HG03039 (cell line): ENCODE results near the gene UMODL1.
A peak's percentile ranks its signal among the peaks of the same experiment; 100 is the strongest.

Experiments
- ATAC-seq: cut with Tn5 transposase; IDR thresholded peaks from one replicate; pipeline ENCODE4 v1.9.1; 2021; ENCODE audit warnings: mild to moderate bottlenecking, moderate library complexity; ENCODE audit not compliant: unreplicated experiment

Gene UMODL1

GRCh38 chr21:42057851-42058437 is 13.2 kb upstream of the UMODL1 start:
- no peak for ATAC-seq

DNA sequence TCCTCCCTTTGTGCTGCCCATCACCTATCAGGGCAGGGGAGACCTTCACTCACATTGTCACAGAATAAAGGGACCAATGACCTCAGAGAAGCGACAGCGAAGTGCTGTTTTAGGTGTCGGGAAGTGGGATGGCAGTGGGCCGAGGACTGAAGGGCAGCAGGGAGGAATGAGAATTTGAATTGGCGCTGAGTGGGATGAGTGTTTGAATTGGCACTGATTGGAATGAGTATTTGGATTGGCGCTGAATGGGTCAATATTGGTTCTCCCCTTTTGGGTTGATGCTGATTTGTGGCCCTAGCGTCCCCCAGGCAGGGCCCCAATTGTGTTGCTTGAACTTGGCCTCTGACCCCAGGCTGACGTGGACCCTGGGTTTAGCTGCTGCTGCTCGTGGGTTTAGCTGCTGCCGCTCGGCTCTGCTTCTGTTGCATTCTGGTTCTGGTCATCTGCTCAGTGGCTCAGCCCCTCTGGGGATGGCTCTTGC is 12.4 kb upstream of the UMODL1 start:
- no peak for ATAC-seq

GRCh38 chr21:42059141-42059540 is 12.0 kb upstream of the UMODL1 start:
- no peak for ATAC-seq

- no peak for ATAC-seq
Observed at GRCh38 chr21:42059721-42060120, 11.4 kb upstream of the UMODL1 start.

GRCh38 chr21:42060166-42060565 is 11.0 kb upstream of the UMODL1 start:
- no peak for ATAC-seq

- peak; percentile 41 for ATAC-seq
Observed at GRCh38 chr21:42061195-42061985, 9.7 kb upstream of the UMODL1 start.

- ATAC-seq = peak; percentile 2
Observed at GRCh38 chr21:42061986-42062235, 9.2 kb upstream of the UMODL1 start.

- peak; percentile 47 for ATAC-seq
Observed at GRCh38 chr21:42062236-42063022, 8.7 kb upstream of the UMODL1 start.

DNA sequence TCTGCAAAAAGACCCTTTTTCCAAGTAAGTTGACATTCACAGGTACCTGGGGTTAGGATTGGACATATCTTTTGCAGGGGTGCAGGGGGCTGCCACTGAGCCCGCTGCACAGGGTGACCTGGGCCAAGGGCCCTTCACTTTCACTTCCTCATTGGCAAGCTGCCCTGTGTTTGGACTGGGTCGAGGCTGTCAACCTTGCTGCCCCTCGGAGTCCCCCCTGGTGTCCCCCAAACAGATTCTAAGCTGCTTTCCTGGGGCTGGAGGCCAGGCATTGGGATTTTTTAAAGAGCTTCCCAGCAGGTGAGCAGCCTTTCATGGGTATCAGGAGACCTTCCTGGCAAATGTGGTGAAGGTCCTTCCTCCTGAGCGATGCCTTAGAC is 7.9 kb upstream of the UMODL1 start:
- ATAC-seq = no peak

DNA sequence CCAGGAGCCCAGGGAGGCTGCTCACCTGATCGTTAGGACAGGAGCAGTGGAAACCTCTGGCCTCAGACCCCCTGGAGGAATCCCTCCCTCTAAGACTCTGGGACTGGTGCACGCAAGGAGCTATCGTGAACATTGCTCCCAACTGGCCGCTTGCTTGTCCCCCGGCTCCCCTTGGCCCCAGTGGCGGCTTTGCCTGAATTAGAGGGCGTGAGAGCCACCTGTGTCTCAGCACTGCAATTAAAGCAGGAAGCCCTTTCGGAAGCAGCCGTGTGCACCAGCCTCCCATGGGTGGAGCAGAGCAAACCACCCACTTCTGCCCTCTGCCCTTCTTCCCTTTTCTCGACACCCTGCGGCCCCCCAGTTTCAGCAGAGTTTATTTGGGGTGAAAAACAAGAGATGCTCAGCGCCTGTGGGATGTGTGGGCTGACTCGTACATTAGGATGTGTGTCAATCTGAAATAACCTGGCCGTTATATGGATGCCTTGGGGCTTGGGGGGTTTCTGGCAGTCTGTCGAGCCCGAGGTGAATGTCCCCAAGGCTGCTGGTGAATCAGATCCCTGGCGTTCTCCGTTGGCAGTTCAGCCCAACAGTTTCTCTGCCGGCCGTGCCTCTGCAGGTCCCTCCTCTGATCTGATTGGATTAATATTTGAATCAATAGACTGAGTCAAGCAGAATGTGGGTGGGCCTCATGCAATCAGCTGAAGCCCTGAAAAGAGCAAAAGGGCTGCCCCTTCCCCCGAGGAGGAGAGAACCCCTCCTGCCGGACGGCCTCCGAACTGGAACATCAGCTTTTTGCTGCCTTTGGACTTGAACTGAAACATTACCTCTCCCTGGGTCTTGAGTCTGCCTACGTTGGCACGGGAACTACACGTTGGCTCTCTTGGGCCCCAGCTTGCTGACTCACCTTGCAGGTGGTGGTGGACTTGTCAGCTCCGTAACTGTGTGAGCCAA is 7.3 kb upstream of the UMODL1 start:
- no peak for ATAC-seq

GRCh38 chr21:42066521-42066920 is 4.6 kb upstream of the UMODL1 start:
- no peak for ATAC-seq

DNA sequence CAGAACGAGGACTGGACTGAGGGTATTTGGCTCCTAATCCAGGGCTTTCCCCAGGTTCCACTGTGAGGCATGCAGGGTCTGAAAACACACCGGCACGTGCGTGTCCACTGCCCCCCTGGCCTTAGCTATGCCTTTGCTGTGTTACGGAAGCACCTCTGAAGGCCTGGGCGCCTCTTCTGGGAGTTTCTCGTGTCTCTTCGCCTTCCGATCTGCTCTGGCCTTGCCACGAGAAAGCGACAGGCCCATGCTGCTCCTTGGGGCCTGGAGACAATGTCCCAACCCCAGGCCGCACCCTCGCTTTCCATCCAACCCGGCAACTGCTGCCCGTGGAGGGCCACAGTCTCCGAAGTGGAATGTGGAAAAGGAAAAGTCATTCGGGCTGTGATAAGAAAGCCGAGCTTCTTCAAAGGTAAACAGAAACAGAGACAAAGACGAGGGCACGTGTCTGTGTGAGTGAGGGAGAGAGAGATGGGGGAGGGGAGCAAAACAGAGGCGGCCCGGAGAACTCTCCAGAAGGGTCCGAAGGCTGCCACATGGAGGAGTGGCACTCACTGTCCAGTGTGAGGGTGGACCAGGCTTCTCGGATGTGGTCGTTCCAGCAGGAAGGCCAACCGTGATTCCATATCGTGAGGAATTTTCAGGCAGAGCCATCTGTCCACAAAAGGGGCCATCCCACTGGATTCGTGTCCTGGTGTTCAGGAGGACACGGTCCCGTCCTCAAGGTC is 3.4 kb upstream of the UMODL1 start:
- ATAC-seq = no peak

DNA sequence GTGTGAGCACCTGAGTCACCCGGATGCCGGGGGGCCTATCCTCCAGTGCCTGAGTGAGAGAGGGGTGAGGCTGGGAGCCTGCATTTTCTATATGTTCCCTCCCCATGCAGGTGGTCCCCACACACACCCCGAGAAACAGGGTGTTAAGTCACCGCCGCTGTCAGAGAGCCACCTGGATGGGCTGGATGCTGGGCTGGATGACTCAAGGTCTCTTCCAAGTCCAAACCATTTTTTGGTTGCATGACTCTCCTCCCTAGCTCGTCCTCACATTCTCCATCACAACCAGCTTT is 2.9 kb upstream of the UMODL1 start:
- no peak for ATAC-seq

- ATAC-seq = no peak
Observed at GRCh38 chr21:42068592-42068991, 2.5 kb upstream of the UMODL1 start.

- ATAC-seq = no peak
Observed at GRCh38 chr21:42069327-42069726, 1.8 kb upstream of the UMODL1 start.

DNA sequence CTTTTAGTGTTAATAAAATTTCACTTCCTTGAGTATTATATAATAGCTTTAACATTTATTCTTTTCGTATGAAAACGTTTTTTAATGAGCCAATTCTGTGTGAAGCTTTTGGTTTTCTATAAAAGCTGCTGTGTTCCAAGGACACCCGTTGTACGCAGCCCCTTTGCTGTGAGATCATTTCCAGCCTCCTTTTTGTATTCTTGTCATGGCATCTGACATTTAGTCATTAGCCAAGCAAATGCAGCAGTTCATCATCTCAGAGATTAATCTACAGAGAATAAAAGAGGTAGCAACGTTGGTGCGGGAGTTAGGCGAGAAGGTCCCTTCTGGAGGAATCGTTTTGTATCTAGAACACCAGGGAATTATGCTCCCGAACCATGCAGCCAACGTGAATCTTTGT is 1.3 kb upstream of the UMODL1 start:
- ATAC-seq = no peak

GRCh38 chr21:42073145-42074099 is 2.3 kb downstream of the UMODL1 start:
- no peak for ATAC-seq

GRCh38 chr21:42075686-42076471 is 4.8 kb downstream of the UMODL1 start:
- ATAC-seq = no peak
